Adrenal gland (tissue), 5 donors: Measurements from ENCODE around the gene TIMP2.

Experiments
- POLR2A ChIP-seq, 2 donors: fragments of 450-650 bp; IDR thresholded peaks; one replicate each; pipeline ENCODE4 v1.6.1; 2017; ENCODE audit warnings: antibody characterized with exemption in 2 of 2, mild to moderate bottlenecking in 2 of 2, moderate library complexity in 1 of 2
- TF ChIP-seq, protein P1 (sequence below), 6 experiments: fragments of 450-650 bp in 4 of 6; fragments of 200-600 bp in 2 of 6; sonication (generic) in 1 of 6; IDR thresholded peaks; 1 replicate in 5 of 6; 2 replicates in 1 of 6; pipeline versions ENCODE4 v1.5.1 to v1.8.0; 2016 to 2021; ENCODE audit warnings: antibody characterized with exemption in 6 of 6, mild to moderate bottlenecking in 2 of 6, moderate library complexity in 1 of 6
- donor health status: DM: no; HTN: no; CAD: no.

DNA sequence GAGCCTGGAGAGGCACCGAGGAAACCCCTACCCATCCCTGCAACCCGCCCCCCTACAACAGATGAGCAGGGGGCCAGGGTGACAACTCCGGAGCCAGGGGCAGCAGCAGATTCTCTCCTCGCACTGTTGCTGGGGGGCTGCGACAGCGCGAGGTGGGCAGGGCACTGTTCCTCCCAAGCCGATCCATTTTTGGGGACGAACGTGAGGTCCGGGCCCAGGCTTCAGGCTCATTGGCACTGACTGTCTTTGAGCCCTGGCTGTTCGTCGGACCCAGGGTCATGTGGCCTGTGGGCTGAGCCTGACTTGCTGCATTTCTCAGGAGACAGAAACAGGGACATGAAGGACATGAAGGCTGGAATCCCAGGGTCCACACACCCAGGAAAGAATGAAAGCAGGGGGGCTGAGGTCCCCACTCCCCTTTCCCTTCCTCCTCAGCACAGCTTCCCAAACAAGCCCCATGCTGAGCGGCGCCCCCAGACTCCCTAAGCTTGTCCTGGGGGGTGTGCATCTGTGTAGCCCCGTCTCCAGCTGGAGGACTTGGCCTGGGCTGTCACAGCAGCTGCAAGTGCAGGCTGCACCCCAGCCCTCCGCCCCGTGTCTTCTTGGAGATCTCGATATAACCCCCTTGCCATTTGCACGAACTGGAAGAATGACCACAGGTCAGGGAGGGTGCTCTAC is 40.9 kb downstream of the TIMP2 start:
- no peak for TF ChIP-seq POLR2A (IDR thresholded peaks at IDR 0.05)
- TF ChIP-seq, protein P1, sequence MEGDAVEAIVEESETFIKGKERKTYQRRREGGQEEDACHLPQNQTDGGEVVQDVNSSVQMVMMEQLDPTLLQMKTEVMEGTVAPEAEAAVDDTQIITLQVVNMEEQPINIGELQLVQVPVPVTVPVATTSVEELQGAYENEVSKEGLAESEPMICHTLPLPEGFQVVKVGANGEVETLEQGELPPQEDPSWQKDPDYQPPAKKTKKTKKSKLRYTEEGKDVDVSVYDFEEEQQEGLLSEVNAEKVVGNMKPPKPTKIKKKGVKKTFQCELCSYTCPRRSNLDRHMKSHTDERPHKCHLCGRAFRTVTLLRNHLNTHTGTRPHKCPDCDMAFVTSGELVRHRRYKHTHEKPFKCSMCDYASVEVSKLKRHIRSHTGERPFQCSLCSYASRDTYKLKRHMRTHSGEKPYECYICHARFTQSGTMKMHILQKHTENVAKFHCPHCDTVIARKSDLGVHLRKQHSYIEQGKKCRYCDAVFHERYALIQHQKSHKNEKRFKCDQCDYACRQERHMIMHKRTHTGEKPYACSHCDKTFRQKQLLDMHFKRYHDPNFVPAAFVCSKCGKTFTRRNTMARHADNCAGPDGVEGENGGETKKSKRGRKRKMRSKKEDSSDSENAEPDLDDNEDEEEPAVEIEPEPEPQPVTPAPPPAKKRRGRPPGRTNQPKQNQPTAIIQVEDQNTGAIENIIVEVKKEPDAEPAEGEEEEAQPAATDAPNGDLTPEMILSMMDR (IDR thresholded peaks at IDR 0.05), result no peak
